H1 (cell line): ENCODE data around the gene NHP2. TPM values are rescaled to one million over a fixed set of nuclear protein-coding genes. Genes with fewer than 3 reads are reported as not detected.

Source experiments
- CTCF ChIA-PET: fragments of 300-600 bp; sonication (Branson Sonifier 250); formaldehyde crosslinking; loops from one replicate; lab custom pipeline; 2021; ENCODE audit not compliant: partially characterized antibody; lab: Charles Lee
- POLR2A ChIA-PET: fragments of 300-600 bp; sonication (Branson Sonifier 250); formaldehyde crosslinking; loops from one replicate; lab custom pipeline; 2021; ENCODE audit warnings: inconsistent platforms; ENCODE audit not compliant: partially characterized antibody; lab: Charles Lee
- DNase-seq, 2 experiments: peaks; one replicate each; pipeline versions ENCODE4 v3.0.0 to v3.0.0-alpha.2; 2010 to 2022; ENCODE audit warnings: low spot score in 2 of 2, low read depth in 1 of 2, mixed read lengths in 1 of 2
- FAIRE-seq: peaks from 2 replicates; lab custom pipeline; 2011; peaks lifted over from hg19 to GRCh38; lab: Jason Lieb, UNC
- H2AFZ ChIP-seq: 2 replicates; pipeline ENCODE4 v1.8.1; 2012; ENCODE audit warnings: low read length, inconsistent platforms
- H2AK5ac ChIP-seq: 2 replicates; pipeline ENCODE4 v1.6.1; 2013; ENCODE audit warnings: low read depth, low read length
- H2BK120ac ChIP-seq: replicated peaks from 2 replicates; pipeline ENCODE3; 2013; ENCODE audit warnings: low read depth, low read length, inconsistent platforms
- H2BK12ac ChIP-seq: 2 replicates; pipeline ENCODE4 v1.6.1; 2013; ENCODE audit warnings: low read depth, low read length
- H2BK15ac ChIP-seq: 2 replicates; pipeline ENCODE4 v1.6.1; 2013; ENCODE audit warnings: low read length
- H2BK20ac ChIP-seq: 2 replicates; pipeline ENCODE4 v1.6.1; 2013; ENCODE audit warnings: low read length
- H2BK5ac ChIP-seq: 2 replicates; pipeline ENCODE4 v1.6.1; 2013; ENCODE audit warnings: low read depth, low read length
- H3K14ac ChIP-seq: 2 replicates; pipeline ENCODE4 v1.6.1; 2013; ENCODE audit warnings: inconsistent platforms; ENCODE audit not compliant: insufficient read length
- H3K18ac ChIP-seq: 2 replicates; pipeline ENCODE4 v1.6.1; 2013; ENCODE audit warnings: low read length; ENCODE audit errors: extremely low read depth
- H3K23ac ChIP-seq: 2 replicates; pipeline ENCODE4 v1.6.1; 2013; ENCODE audit warnings: inconsistent platforms; ENCODE audit not compliant: insufficient read length
- H3K23me2 ChIP-seq: 2 replicates; pipeline ENCODE4 v1.6.1; 2013; ENCODE audit warnings: low read depth, low read length
- H3K27ac ChIP-seq: 2 replicates; pipeline ENCODE4 v1.6.1; 2011; ENCODE audit warnings: low read depth, low read length, inconsistent platforms
- H3K27me3 ChIP-seq, 4 experiments: replicated peaks in 1 of 4; 1 replicate in 1 of 4; 2 replicates in 3 of 4; pipeline versions ENCODE4 v1.6.1 to v1.8.1; 2011 to 2013; ENCODE audit warnings: low read length in 3 of 4, mild to moderate bottlenecking in 3 of 4, inconsistent platforms in 2 of 4, mixed read lengths in 2 of 4, moderate library complexity in 1 of 4; ENCODE audit not compliant: control insufficient read depth in 3 of 4, insufficient read depth in 3 of 4; ENCODE audit errors: extremely low read depth in 1 of 4
- H3K36me3 ChIP-seq, 4 experiments: 2 replicates each; pipeline versions ENCODE4 v1.6.1 to v1.8.1; 2011 to 2013; ENCODE audit warnings: mild to moderate bottlenecking in 4 of 4, low read length in 3 of 4, moderate library complexity in 2 of 4, control low read depth in 1 of 4, inconsistent platforms in 1 of 4; ENCODE audit not compliant: insufficient read depth in 4 of 4, control insufficient read depth in 2 of 4
- H3K4ac ChIP-seq: replicated peaks from 2 replicates; pipeline ENCODE3; 2013; ENCODE audit warnings: low read length, low read depth, mixed read lengths, inconsistent platforms; ENCODE audit not compliant: insufficient read length
- H3K4me1 ChIP-seq, 4 experiments: replicated peaks in 1 of 4; 1 replicate in 1 of 4; 2 replicates in 3 of 4; pipeline versions ENCODE4 v1.6.1 to v1.8.1; 2011 to 2013; ENCODE audit warnings: low read length in 3 of 4, inconsistent platforms in 2 of 4, mixed read lengths in 1 of 4; ENCODE audit not compliant: insufficient read depth in 4 of 4, control insufficient read depth in 3 of 4
- H3K4me2 ChIP-seq, 2 experiments: 2 replicates each; pipeline versions ENCODE4 v1.6.1 to v1.8.1; 2011 to 2013; ENCODE audit warnings: low read depth in 2 of 2, low read length in 2 of 2, control low read depth in 1 of 2, inconsistent platforms in 1 of 2, mild to moderate bottlenecking in 1 of 2; ENCODE audit not compliant: insufficient read depth in 1 of 2
- H3K4me3 ChIP-seq, 4 experiments: fragments of 200-600, 300-600 bp in 1 of 4; sonication (generic), shearing (Covaris generic), sonication (Bioruptor Twin) in 1 of 4; 2 replicates each; pipeline versions ENCODE4 v1.5.1 to v1.8.1; 2011 to 2016; ENCODE audit warnings: low read length in 4 of 4, low read depth in 3 of 4, control low read depth in 2 of 4, inconsistent platforms in 2 of 4, mild to moderate bottlenecking in 2 of 4, mixed read lengths in 1 of 4, moderate library complexity in 1 of 4; ENCODE audit not compliant: insufficient read depth in 2 of 4; ENCODE audit errors: extremely low read depth in 1 of 4
- H3K56ac ChIP-seq: replicated peaks from 2 replicates; pipeline ENCODE3; 2013; ENCODE audit warnings: low read depth, mild to moderate bottlenecking, mixed read lengths, low read length, inconsistent platforms; ENCODE audit not compliant: insufficient read length
- H3K79me1 ChIP-seq: 2 replicates; pipeline ENCODE4 v1.6.1; 2013; ENCODE audit warnings: low read depth, low read length, control low read depth
- H3K79me2 ChIP-seq, 2 experiments: 2 replicates each; pipeline versions ENCODE4 v1.6.1 to v1.8.1; 2012 to 2013; ENCODE audit warnings: low read length in 2 of 2, mild to moderate bottlenecking in 2 of 2, inconsistent platforms in 1 of 2; ENCODE audit not compliant: insufficient read depth in 2 of 2, control insufficient read depth in 1 of 2
- H3K9ac ChIP-seq, 4 experiments: replicated peaks in 1 of 4; 1 replicate in 1 of 4; 2 replicates in 3 of 4; pipeline versions ENCODE4 v1.6.1 to v1.8.1; 2011 to 2013; ENCODE audit warnings: low read depth in 3 of 4, low read length in 3 of 4, control low read depth in 2 of 4, mild to moderate bottlenecking in 2 of 4, moderate library complexity in 2 of 4, inconsistent platforms in 1 of 4; ENCODE audit errors: extremely low read depth in 1 of 4
- H3K9me3 ChIP-seq, 2 experiments: 2 replicates each; pipeline versions ENCODE4 v1.6.1 to v1.8.1; 2012 to 2013; ENCODE audit warnings: mild to moderate bottlenecking in 2 of 2, moderate library complexity in 2 of 2, control low read depth in 1 of 2, inconsistent platforms in 1 of 2, low read depth in 1 of 2, low read length in 1 of 2, mixed read lengths in 1 of 2; ENCODE audit not compliant: insufficient read depth in 2 of 2
- H4K20me1 ChIP-seq, 2 experiments: replicated peaks in 1 of 2; 2 replicates each; pipeline versions ENCODE3 to v1.8.1; 2011 to 2013; ENCODE audit warnings: inconsistent platforms in 2 of 2, low read length in 2 of 2, mild to moderate bottlenecking in 1 of 2; ENCODE audit not compliant: insufficient read depth in 2 of 2, control insufficient read depth in 1 of 2
- H4K5ac ChIP-seq: 2 replicates; pipeline ENCODE4 v1.6.1; 2013; ENCODE audit warnings: low read length, low read depth, mixed read lengths, inconsistent platforms; ENCODE audit not compliant: insufficient read length
- H4K8ac ChIP-seq: 2 replicates; pipeline ENCODE4 v1.8.0; 2013; ENCODE audit warnings: mild to moderate bottlenecking, moderate library complexity, low read length, inconsistent platforms; ENCODE audit not compliant: insufficient read depth; ENCODE audit errors: extremely low read depth
- H4K91ac ChIP-seq: replicated peaks from 2 replicates; pipeline ENCODE3; 2013; ENCODE audit warnings: low read length, mixed read lengths, inconsistent platforms; ENCODE audit not compliant: insufficient read length
- CBX8 ChIP-seq: fragments of 300-800, 300-1000 bp; sonication (generic); IDR thresholded peaks from 2 replicates; pipeline ENCODE4 v1.7.1; 2016; ENCODE audit warnings: low read depth, low read length, borderline replicate concordance
- CTBP2 ChIP-seq: IDR thresholded peaks from 2 replicates; pipeline ENCODE4 v1.7.0; 2011; ENCODE audit warnings: borderline replicate concordance, mild to moderate bottlenecking, moderate library complexity, mixed read lengths, low read length; ENCODE audit not compliant: insufficient read depth, insufficient read length
- NANOG ChIP-seq: IDR thresholded peaks from 2 replicates; pipeline ENCODE4 v1.6.1; 2011; ENCODE audit warnings: low read length, low read depth, mild to moderate bottlenecking, inconsistent platforms; ENCODE audit not compliant: insufficient read depth, poor library complexity, severe bottlenecking
- POLR2AphosphoS5 ChIP-seq: IDR thresholded peaks from 2 replicates; pipeline ENCODE4 v1.6.1; 2011; ENCODE audit warnings: low read depth, low read length
- RAD21 ChIP-seq, 2 experiments: IDR thresholded peaks in 1 of 2; conservative IDR thresholded peaks in 1 of 2; 2 replicates each; pipeline ENCODE4 v1.6.1; 2011; ENCODE audit warnings: low read depth in 2 of 2, low read length in 2 of 2, improper control_type of control experiment in 1 of 2, inconsistent platforms in 1 of 2, mild to moderate bottlenecking in 1 of 2, moderate library complexity in 1 of 2
- WGBS, 2 experiments: shearing (Covaris generic) in 1 of 2; methylation state at CpG; one replicate each; pipeline versions ENCODE4 v1.1.6 to v1.1.7; 2013 to 2015; ENCODE audit warnings: low lambda C conversion rate in 2 of 2, mixed read lengths in 2 of 2, inconsistent platforms in 1 of 2, low coverage in 1 of 2, missing lambda C conversion rate in 1 of 2; ENCODE audit not compliant: insufficient replicate concordance in 2 of 2, insufficient coverage in 1 of 2, insufficient read length in 1 of 2; ENCODE audit errors: extremely low coverage in 1 of 2, missing lambda C conversion rate in 1 of 2; 5-methylcytosine and 5-hydroxymethylcytosine counted together
- polyA plus RNA-seq, 7 experiments: library from polyadenylated mRNA; depleted of rRNA in 3 of 7; stranded (reverse) in 5 of 7; unstranded in 2 of 7; fragments of >200 nt in 5 of 7; fragments of 200-250 nt in 2 of 7; gene quantifications; 1 replicate in 5 of 7; 2 replicates in 1 of 7; 4 replicates in 1 of 7; pipeline versions ENCODE4 v1.2.1 to v1.2.3, GENCODE V29; 2011 to 2013; ENCODE audit warnings: missing spikeins in 2 of 7, mixed read lengths in 2 of 7
- total RNA-seq: library from RNA; stranded (reverse); fragmentation: NEBNext Ultra II Directional; extraction: Animal tissue kit (Norgen Biotek cat#: 25700); gene quantifications from 2 replicates; pipeline ENCODE4 v1.2.1, GENCODE V29; 2021

The NHP2 gene
- total and polyA plus RNA-seq, 2 of the 8 experiments (the other 6 are each of a cell fraction or from before 2014, with no cell fraction given) = 241 to 263 TPM

- H3K18ac ChIP-seq = 0 out of 2 replicates have a peak overlapping the region, but pooled peaks have one; percentile 60
- ChIA-PET CTCF (interaction anchor here (0.8 to 2.1 kb wide), 6 partner anchors 10 to 54 kb away, joined by 3 to 27 read pairs (median 6); no protein-coding TSS in a partner anchor), POLR2A (interaction anchor here (0.8 to 40.7 kb wide), 7 partner anchors 5 to 85 kb away, joined by 3 to 1250 read pairs (median 4); partner anchors contain the start of genes N4BP3, NHP2 and RMND5B)
- peak overlapping the region; percentile 81 for H4K91ac ChIP-seq
- H3K4me2 ChIP-seq = no peak overlapping the region; a peak in 1 of 4 replicates
- H4K20me1 ChIP-seq = no peaks in the 10 kb centered on the region
- peaks cover 12 to 28% (median 23%) of the 10 kb centered on the region in 4 experiments for H3K4me1 ChIP-seq
- H3K9ac ChIP-seq = no peak overlapping the region
- DNase-seq (no peak), FAIRE-seq (no peak)
- peaks cover 0 to 11% (median 4%) of the 10 kb centered on the region in 4 experiments; a peak in 3 of 8 replicates for H3K36me3 ChIP-seq
- peaks cover 6% of the 10 kb centered on the region for H3K79me1 ChIP-seq
- H3K27ac ChIP-seq = peak overlapping the region; percentile 62; the same call in 1 of the 2 replicates
- no peak overlapping the region for H2BK20ac ChIP-seq
- no peaks in the 10 kb centered on the region for H3K9me3 ChIP-seq
- no peak overlapping the region for H2BK15ac ChIP-seq
- H3K23ac ChIP-seq = no peak overlapping the region
- H3K56ac ChIP-seq = no peak overlapping the region
- no peak overlapping the region for H3K14ac ChIP-seq
- H2AK5ac ChIP-seq = peak overlapping the region; percentile 92; the same call in 1 of the 2 replicates
- H3K27me3 ChIP-seq = no peaks in the 10 kb centered on the region
- 81% methylated on average over 8 of the region's 9 CpGs; no CpG with 5 or more reads in 1 of the 2 experiments for WGBS, 2 experiments
- H3K23me2 ChIP-seq = peaks cover 5% of the 10 kb centered on the region; the same call in 1 of the 2 replicates
- H3K79me2 ChIP-seq = peaks cover 4 to 27% of the 10 kb centered on the region in 2 experiments; a peak in 3 of 4 replicates
- no peak overlapping the region for H2AFZ ChIP-seq
- H2BK120ac ChIP-seq = no peak overlapping the region
- TF ChIP-seq CTBP2 = no peak
- TF ChIP-seq NANOG = no peak
- peak; percentile 60; the same call in 1 of the 2 replicates for TF ChIP-seq POLR2AphosphoS5
- no peak for TF ChIP-seq CBX8
- no peak for TF ChIP-seq RAD21 (IDR thresholded peaks at IDR 0.05 in 1 of 2, conservative IDR thresholded peaks at IDR 0.05 in 1 of 2; ENCODE audit: low read depth in 2 of 2, low read length in 2 of 2)
- H3K4me3 ChIP-seq = no peak overlapping the region
- H3K4ac ChIP-seq = peak overlapping the region; percentile 1
- H2BK12ac ChIP-seq = no peak overlapping the region; the same call in 1 of the 2 replicates
- no peak overlapping the region for H4K8ac ChIP-seq
- peak overlapping the region; percentile 9 for H4K5ac ChIP-seq
- H2BK5ac ChIP-seq = peak overlapping the region; percentile 95
These were observed 24.4 kb downstream of the NHP2 start for GRCh38 chr5:178129296-178129695.
